ENCODE data around the gene IL12B.
"Not testable (repeated sequence)": the region's sequence is repeated elsewhere in the genome, so short reads cannot be mapped to it uniquely, and the experiment has no call there.

Gene IL12B

GRCh38 chr5:159332800-159333544, 2.7 kb upstream of the IL12B start:
- no peak for DNase-seq

GRCh38 chr5:159331093-159331973, 1.0 kb upstream of the IL12B start:
- peak; percentile 30 to 79 (median 62) for DNase-seq

- DNase-seq = no peak
Observed at GRCh38 chr5:159324986-159325385, 5.3 kb downstream of the IL12B start.

GRCh38 chr5:159324102-159324755, 6.1 kb downstream of the IL12B start:
- no peak for DNase-seq

GRCh38 chr5:159322180-159322579, 8.1 kb downstream of the IL12B start:
- DNase-seq = no peak

- DNase-seq = no peak
Observed at GRCh38 chr5:159319832-159320231, 10.5 kb downstream of the IL12B start.

- DNase-seq = no peak
Observed at GRCh38 chr5:159319363-159319762, 10.9 kb downstream of the IL12B start.

- DNase-seq = no peak
Observed at GRCh38 chr5:159318448-159318847, 11.8 kb downstream of the IL12B start.

- DNase-seq = no peak
Observed at GRCh38 chr5:159317849-159318248, 12.4 kb downstream of the IL12B start.

- peak in 5 of 6 experiments; percentile 5 to 42 (median 13) for DNase-seq
Observed at GRCh38 chr5:159316519-159317383, 13.5 kb downstream of the IL12B start.

- DNase-seq = no peak
Observed at GRCh38 chr5:159313197-159313596, 17.1 kb downstream of the IL12B start.

- DNase-seq = no peak
Observed at GRCh38 chr5:159311063-159311462, 19.2 kb downstream of the IL12B start.

- DNase-seq = peak in 4 of 6 experiments; percentile 7 to 38 (median 28)
Observed at GRCh38 chr5:159310511-159310910, 19.8 kb downstream of the IL12B start.

- no peak for DNase-seq
Observed at GRCh38 chr5:159309689-159310433, 20.4 kb downstream of the IL12B start.

- no peak for DNase-seq
Observed at GRCh38 chr5:159304961-159305595, 25.2 kb downstream of the IL12B start.

- no peak for DNase-seq
Observed at GRCh38 chr5:159303286-159303685, 27.0 kb downstream of the IL12B start.

- DNase-seq = not testable (repeated sequence)
Observed at GRCh38 chr5:159301929-159302860, 28.1 kb downstream of the IL12B start.

GRCh38 chr5:159301466-159301865, 28.8 kb downstream of the IL12B start:
- no peak for DNase-seq

- DNase-seq = not testable (repeated sequence)
Observed at GRCh38 chr5:159297300-159297699, 33.0 kb downstream of the IL12B start.

GRCh38 chr5:159294921-159295320, 35.4 kb downstream of the IL12B start:
- no peak for DNase-seq

Measured in stimulated activated naive CD4-positive, alpha-beta T cell (primary cell).